ENCODE data around the gene IDH3B. TPM values are rescaled to one million over a fixed set of nuclear protein-coding genes. Genes with fewer than 3 reads are reported as not detected.
A peak's percentile ranks its signal among the peaks of the same experiment; 100 is the strongest.
"Not testable (repeated sequence)": the region's sequence is repeated elsewhere in the genome, so short reads cannot be mapped to it uniquely, and the experiment has no call there.

Gene IDH3B
- total RNA-seq, 2 experiments from 2014 or later = 99.6 to 100 TPM

DNA sequence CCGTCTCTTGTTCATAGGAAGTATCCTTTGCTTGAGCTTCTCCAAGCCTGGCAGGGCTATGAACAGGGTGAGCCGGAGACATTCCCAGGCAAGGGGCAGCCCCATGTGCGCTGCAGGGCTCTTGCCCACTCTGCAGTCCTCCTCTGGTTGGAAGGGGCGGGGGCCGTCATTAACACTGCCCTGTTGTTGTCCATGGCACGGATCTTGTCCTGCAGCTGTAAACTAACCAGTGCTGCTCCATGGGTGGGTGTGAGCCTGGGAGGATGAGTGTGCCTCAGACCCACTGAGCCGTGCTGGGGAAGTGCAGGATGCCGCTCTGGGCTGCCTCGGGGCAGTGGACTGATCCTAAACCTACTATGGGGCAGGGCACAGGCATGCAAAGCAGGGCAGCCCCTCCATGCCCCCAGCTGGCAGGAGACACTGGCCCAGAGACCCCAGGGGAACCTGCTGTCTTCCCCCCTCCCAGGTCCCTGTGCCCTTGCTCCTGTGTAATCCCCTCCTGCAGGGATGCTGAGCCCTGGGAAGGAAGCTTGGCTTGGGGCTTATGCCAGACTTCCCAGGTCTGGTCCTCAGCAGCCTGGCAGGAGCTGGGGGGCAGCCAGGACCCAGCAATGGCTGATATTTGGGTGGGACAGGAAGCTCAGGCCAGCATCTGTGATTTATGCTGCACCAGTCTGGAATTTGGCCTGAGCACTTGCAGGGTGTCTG, 37.1 kb upstream of the IDH3B start:
- no peak overlapping the region for H3K27ac Mint-ChIP-seq
- DNase-seq (no peak), ATAC-seq (no peak)
- ChIA-PET POLR2A (no interaction called here), CTCF (interaction anchor here (2.7 kb wide), 1 partner anchor 40 kb away, joined by 11 read pairs; no protein-coding TSS in a partner anchor)
- H3K27me3 Mint-ChIP-seq (ENCODE audit: low read depth) = peaks cover 7% of the 10 kb centered on the region
- no peak overlapping the region for H3K4me3 Mint-ChIP-seq
- H3K36me3 Mint-ChIP-seq (ENCODE audit: low read depth) = no peaks in the 10 kb centered on the region
- no peaks in the 10 kb centered on the region for H3K9me3 Mint-ChIP-seq (ENCODE audit: insufficient read depth)
- no peaks in the 10 kb centered on the region for H3K4me1 Mint-ChIP-seq (ENCODE audit: low read depth)

DNA sequence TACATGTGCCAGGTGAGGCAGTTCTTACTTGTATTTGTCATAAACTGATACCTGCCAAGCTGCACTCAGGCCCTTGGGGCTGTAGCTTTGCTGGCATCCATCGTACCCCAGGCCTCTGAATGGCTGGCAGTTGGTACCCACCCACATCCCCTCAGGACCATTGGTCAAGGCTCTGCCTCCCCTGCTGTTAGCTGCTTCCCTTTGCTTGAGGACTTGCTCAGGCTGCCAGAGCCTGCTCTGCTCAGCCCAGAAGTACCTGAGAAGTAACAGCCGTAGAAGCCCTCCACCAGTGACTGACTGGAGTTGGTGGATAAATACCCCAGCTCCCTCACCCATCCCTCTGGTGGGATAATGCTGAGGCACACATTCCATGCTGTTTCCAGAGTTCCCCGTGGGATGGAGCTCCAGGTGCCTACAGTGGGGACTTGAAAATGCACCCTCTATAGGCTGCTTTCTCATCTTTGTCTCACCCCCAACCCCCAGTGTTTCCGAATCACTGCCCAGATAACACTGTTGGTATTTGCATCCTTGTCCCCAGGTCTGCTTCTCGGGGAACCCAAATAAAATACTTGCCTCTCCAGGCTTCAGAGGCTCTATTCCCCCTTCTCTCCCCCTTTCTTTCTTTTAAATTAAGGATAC, 35.9 kb upstream of the IDH3B start:
- ChIA-PET CTCF (interaction anchor here (1.2 to 2.7 kb wide), 2 partner anchors 13 to 41 kb away, joined by 4 to 11 read pairs; no protein-coding TSS in a partner anchor), POLR2A (no interaction called here)
- no peak for ATAC-seq
- Mint-ChIP-seq H3K9me3 (ENCODE audit: insufficient read depth) (no peaks in the 10 kb centered on the region), H3K27ac (no peak overlapping the region), H3K36me3 (ENCODE audit: low read depth) (no peaks in the 10 kb centered on the region), H3K4me1 (ENCODE audit: low read depth) (no peaks in the 10 kb centered on the region), H3K27me3 (ENCODE audit: low read depth) (peaks cover 19% of the 10 kb centered on the region), H3K4me3 (no peak overlapping the region)
- no peak for DNase-seq

DNA sequence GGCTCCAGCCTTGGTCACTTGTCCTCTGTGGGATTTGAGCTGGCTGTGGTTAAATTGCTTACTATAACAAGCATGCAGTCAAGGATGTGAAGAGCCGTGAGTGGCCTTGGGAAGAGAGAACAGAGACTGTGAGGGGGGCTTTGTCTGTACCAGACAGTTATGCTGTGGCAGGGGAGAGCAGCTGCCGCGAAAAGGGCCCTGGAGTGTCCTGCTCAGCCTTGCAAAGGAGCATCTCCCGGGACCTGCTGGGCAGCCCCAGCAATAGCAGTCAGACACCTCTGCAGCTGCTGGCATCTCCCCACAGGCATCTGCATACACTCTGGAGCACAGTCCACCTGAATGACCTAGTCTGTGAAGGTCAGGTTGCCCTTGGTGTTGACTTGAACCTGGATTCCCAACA, 34.9 kb upstream of the IDH3B start:
- DNase-seq = no peak
- POLR2A ChIA-PET = interaction anchor here (0.7 kb wide), 1 partner anchor 29 kb away, joined by 3 read pairs; no protein-coding TSS in a partner anchor
- CTCF ChIA-PET = interaction anchor here (2.7 kb wide), 1 partner anchor 42 kb away, joined by 11 read pairs; no protein-coding TSS in a partner anchor
- Mint-ChIP-seq H3K36me3 (ENCODE audit: low read depth) (no peaks in the 10 kb centered on the region), H3K9me3 (ENCODE audit: insufficient read depth) (no peaks in the 10 kb centered on the region), H3K4me1 (ENCODE audit: low read depth) (no peaks in the 10 kb centered on the region), H3K27me3 (ENCODE audit: low read depth) (peaks cover 28% of the 10 kb centered on the region), H3K4me3 (no peak overlapping the region), H3K27ac (no peak overlapping the region)
- ATAC-seq = no peak

DNA sequence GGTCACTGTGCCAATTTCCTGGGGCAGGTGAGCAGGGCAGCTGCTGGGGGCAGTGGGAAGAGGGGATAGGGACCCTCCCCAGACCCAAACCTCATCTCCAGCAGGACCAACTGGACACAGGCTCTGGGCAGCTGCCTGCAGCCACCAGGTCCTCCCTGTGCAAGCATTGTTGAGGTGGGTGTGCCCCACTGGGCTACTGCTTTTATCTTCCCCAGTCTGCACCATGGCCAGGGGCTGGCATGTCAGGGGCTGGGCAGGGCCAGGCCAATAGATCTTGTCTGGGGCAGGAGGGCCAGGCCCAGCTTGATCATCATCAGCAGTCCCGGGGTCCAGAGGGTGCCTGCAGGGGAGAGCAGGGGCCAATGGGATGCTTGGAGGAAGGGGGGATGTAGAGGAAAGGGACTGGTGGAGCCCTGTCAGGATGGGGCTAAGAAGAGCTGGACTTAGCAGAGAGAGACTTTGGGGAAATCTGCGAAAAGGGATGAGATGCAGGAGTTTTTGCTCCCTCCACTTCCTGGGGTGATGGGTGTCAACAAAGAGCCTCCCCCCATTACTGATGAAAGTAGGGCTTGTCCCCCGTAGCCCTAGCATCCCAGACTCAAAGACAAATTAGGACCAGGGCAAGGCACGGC, 34.3 kb upstream of the IDH3B start:
- CTCF ChIA-PET = interaction anchor here (2.7 kb wide), 1 partner anchor 43 kb away, joined by 11 read pairs; no protein-coding TSS in a partner anchor
- no peaks in the 10 kb centered on the region for H3K36me3 Mint-ChIP-seq (ENCODE audit: low read depth)
- DNase-seq (no peak), ATAC-seq (no peak)
- no peaks in the 10 kb centered on the region for H3K9me3 Mint-ChIP-seq (ENCODE audit: insufficient read depth)
- peaks cover 28% of the 10 kb centered on the region for H3K27me3 Mint-ChIP-seq (ENCODE audit: low read depth)
- POLR2A ChIA-PET = interaction anchor here (0.7 kb wide), 1 partner anchor 29 kb away, joined by 3 read pairs; no protein-coding TSS in a partner anchor
- no peak overlapping the region for H3K27ac Mint-ChIP-seq
- no peak overlapping the region for H3K4me3 Mint-ChIP-seq
- H3K4me1 Mint-ChIP-seq (ENCODE audit: low read depth) = no peaks in the 10 kb centered on the region

DNA sequence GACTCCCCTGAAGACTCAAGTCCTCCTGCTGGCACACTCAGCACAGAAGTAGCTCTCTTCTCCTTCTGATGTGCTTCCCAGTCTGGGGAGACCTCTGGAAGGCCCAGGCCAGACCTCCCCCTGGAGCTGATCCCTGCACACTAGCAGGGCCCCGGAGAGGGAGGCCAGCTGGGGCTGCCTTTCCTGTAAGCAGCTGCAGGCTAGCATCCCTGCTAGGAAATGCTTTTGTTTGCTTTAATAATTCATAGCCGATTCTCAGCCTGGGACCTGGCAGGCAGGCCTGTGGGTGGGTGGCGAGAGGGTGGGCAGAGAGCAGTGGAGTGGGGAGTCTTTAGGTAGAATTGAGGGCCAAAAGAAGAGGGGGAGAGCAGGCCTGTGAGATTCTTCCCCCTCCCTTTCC, 33.8 kb upstream of the IDH3B start:
- Mint-ChIP-seq H3K4me1 (ENCODE audit: low read depth) (no peaks in the 10 kb centered on the region), H3K9me3 (ENCODE audit: insufficient read depth) (no peaks in the 10 kb centered on the region), H3K36me3 (ENCODE audit: low read depth) (no peaks in the 10 kb centered on the region), H3K27ac (no peak overlapping the region), H3K4me3 (no peak overlapping the region), H3K27me3 (ENCODE audit: low read depth) (peaks cover 28% of the 10 kb centered on the region)
- ChIA-PET POLR2A (no interaction called here), CTCF (no interaction called here)
- DNase-seq = peak; percentile 7
- no peak for ATAC-seq

DNA sequence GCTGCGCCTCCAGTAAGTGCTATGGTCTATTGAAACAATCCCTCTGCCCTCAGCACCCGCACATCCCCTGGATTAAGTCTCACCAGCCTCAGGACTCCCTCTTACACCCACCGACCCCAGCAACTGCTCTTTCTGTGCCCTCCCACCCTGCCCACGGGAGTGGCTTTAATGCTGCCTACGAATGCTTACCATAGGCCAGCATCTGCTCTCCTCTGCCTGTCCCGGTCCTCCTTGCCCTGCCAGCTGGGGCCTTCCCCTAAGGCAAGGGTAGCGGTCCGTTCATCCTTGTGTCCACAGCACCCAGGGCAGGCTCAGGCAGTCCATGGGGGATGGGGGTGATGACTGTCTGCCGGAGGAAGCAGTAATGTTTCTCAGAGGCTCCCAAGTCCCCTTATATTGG, 32.6 kb upstream of the IDH3B start:
- Mint-ChIP-seq H3K9me3 (ENCODE audit: insufficient read depth) (no peaks in the 10 kb centered on the region), H3K4me3 (no peak overlapping the region), H3K4me1 (ENCODE audit: low read depth) (peaks cover 6% of the 10 kb centered on the region), H3K36me3 (ENCODE audit: low read depth) (peaks cover 3% of the 10 kb centered on the region), H3K27me3 (ENCODE audit: low read depth) (peaks cover 34% of the 10 kb centered on the region), H3K27ac (no peak overlapping the region)
- POLR2A ChIA-PET = no interaction called here
- CTCF ChIA-PET = interaction anchor here (1.1 kb wide), 1 partner anchor 9 kb away, joined by 3 read pairs; no protein-coding TSS in a partner anchor
- ATAC-seq (no peak), DNase-seq (no peak)

DNA sequence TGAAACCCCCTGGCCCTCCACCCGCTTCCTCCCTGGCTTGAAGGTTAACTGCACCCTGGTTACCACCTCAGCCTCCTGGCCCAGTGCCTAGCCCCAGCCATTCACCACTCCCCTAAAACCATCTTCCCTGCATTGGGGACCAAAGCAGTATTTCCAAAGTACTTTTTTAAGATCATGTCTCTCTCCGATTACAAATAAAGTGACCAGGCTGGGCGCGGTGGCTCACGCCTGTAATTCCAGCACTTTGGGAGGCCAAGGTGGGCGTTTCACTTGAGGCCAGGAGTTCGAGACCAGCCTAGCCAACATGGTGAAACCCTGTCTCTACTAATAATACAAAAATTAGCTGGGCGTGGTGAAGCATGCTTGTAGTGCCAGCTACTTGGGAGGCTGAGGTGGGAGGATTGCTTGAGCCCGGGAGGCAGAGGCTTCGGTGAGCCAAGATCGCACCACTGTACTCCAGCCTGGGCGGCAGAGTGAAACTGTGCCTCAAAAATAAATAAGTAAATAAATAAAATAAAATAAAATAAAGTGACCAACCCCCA, 32.0 kb upstream of the IDH3B start:
- ATAC-seq; H3K4me1 Mint-ChIP-seq (ENCODE audit: low read depth); POLR2A ChIA-PET; H3K4me3 Mint-ChIP-seq; H3K36me3 Mint-ChIP-seq (ENCODE audit: low read depth); H3K27ac Mint-ChIP-seq; H3K9me3 Mint-ChIP-seq (ENCODE audit: insufficient read depth): not testable (repeated sequence)
- peak; percentile 9 for DNase-seq
- CTCF ChIA-PET = interaction anchor here (1.1 kb wide), 1 partner anchor 9 kb away, joined by 3 read pairs; no protein-coding TSS in a partner anchor
- H3K27me3 Mint-ChIP-seq (ENCODE audit: low read depth) = peaks cover 40% of the 10 kb centered on the region

DNA sequence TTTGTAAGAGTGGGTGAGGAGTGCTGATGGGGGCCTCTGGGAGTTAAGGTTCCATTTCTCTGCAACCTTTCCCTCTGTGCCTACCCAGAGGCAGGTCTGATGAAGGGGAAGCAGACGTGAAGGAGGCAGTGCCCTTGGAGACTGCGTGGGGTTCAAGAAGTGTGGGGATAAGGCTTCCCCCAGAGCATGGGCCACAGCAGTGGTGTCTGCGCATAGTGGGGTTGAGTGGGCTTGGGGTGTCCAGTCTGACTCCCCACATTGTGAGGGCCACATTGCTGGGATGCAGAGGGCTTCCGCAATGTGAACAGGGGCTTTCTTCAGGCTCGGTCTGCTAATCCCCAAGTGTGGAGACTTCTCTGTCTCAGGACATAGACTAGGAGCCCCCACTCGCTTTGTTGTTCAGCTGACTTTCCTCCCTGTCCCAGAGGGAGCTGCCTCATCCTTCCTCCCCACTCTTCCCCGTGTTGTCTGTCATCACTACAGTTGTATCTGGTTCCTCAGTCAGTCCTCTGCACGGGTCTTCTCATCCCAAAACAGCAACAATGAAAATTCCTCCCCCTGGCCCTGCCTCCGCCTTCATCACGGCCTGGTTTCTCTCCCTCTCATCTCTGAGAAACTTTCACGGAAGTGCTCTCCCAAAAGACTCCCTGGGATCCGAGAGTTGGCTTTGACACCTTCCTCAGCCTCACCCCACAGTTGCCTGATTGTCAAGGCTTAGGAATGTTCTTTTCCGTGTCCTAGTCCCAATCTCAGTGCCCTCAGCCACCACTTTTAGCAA, 31.4 kb upstream of the IDH3B start:
- ChIA-PET CTCF (no interaction called here), POLR2A (no interaction called here)
- ATAC-seq (no peak), DNase-seq (no peak)
- Mint-ChIP-seq H3K4me3 (no peak overlapping the region), H3K36me3 (ENCODE audit: low read depth) (peaks cover 3% of the 10 kb centered on the region), H3K4me1 (ENCODE audit: low read depth) (peaks cover 7% of the 10 kb centered on the region), H3K27ac (no peak overlapping the region), H3K27me3 (ENCODE audit: low read depth) (peaks cover 45% of the 10 kb centered on the region), H3K9me3 (ENCODE audit: insufficient read depth) (no peaks in the 10 kb centered on the region)

DNA sequence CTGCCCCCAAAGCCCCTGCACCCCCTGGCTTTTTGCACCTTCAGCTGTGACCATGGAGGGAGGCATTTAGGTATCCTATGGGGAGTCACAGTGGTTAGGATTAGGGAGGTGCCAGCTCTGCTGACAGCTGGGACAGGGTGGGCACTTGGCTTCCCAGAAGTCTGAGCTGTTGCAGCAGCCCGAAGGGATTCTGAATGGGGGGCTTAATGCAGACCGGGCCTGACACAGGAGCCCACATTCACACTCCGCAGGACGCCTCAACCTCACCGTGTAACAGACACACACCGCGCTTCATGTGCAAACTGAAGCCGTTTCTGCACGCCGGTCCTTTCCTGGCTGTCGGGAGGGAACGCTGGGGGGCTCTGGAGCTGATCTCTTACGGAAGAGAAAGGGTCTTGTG, 30.5 kb upstream of the IDH3B start:
- H3K9me3 Mint-ChIP-seq (ENCODE audit: insufficient read depth) = no peaks in the 10 kb centered on the region
- peaks cover 7% of the 10 kb centered on the region for H3K4me1 Mint-ChIP-seq (ENCODE audit: low read depth)
- H3K27me3 Mint-ChIP-seq (ENCODE audit: low read depth) = peaks cover 53% of the 10 kb centered on the region
- H3K27ac Mint-ChIP-seq = no peak overlapping the region
- ChIA-PET POLR2A (no interaction called here), CTCF (interaction anchor here (0.8 to 1.5 kb wide), 2 partner anchors 47 to 58 kb away, joined by 3 to 4 read pairs; no protein-coding TSS in a partner anchor)
- no peak overlapping the region for H3K4me3 Mint-ChIP-seq
- H3K36me3 Mint-ChIP-seq (ENCODE audit: low read depth) = peaks cover 3% of the 10 kb centered on the region
- DNase-seq = no peak
- no peak for ATAC-seq

DNA sequence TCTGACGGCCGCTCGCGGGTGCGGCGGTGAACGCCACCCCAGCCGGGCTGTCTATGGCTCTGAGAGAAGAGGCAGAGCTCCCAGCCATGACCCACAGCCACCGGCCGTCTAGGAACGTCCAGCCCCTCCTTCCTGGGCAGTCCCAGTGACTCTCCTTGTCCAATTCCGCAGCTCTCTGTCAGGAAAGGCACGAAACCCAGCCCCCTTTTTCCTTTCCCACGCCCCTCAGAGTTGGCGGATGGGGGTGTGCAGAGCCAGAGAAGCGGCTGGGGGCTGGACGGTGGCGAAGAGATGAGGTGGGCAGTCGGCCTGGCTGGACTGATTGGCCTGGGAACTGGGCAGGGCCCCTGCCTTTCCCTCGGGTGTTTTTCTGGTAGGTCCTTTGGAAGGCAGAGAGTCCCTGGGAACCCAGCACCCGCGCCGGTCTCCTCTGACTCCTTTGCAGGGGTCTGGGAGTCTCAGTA, 30.0 kb upstream of the IDH3B start:
- H3K27ac Mint-ChIP-seq = no peak overlapping the region
- H3K4me3 Mint-ChIP-seq = no peak overlapping the region
- H3K4me1 Mint-ChIP-seq (ENCODE audit: low read depth) = peaks cover 9% of the 10 kb centered on the region
- POLR2A ChIA-PET = no interaction called here
- peaks cover 58% of the 10 kb centered on the region for H3K27me3 Mint-ChIP-seq (ENCODE audit: low read depth)
- CTCF ChIA-PET = interaction anchor here (0.8 to 1.5 kb wide), 2 partner anchors 48 to 59 kb away, joined by 3 to 4 read pairs; no protein-coding TSS in a partner anchor
- H3K36me3 Mint-ChIP-seq (ENCODE audit: low read depth) = peaks cover 3% of the 10 kb centered on the region
- DNase-seq = no peak
- no peaks in the 10 kb centered on the region for H3K9me3 Mint-ChIP-seq (ENCODE audit: insufficient read depth)
- ATAC-seq = no peak

Measured in activated CD8-positive, alpha-beta T cell treated with anti-CD3 and anti-CD28 coated beads, Interleukin-2, amount 10 ng/mL, durations not matched to agents 7 days and 5 days (primary cell).